B cell (primary cell): ENCODE measurements around the gene ASTN1.

Source experiments
- CTCF ChIP-seq: fragments of 200-600 bp; IDR thresholded peaks from one replicate; pipeline ENCODE4 v1.8.0; 2022; ENCODE audit warnings: antibody characterized with exemption, mild to moderate bottlenecking
- EZH2 ChIP-seq: IDR thresholded peaks from 2 replicates; pipeline ENCODE4 v1.6.1; 2012; ENCODE audit warnings: borderline replicate concordance, low read depth, mild to moderate bottlenecking, moderate library complexity, low read length; ENCODE audit not compliant: insufficient read depth, poor library complexity, severe bottlenecking

DNA sequence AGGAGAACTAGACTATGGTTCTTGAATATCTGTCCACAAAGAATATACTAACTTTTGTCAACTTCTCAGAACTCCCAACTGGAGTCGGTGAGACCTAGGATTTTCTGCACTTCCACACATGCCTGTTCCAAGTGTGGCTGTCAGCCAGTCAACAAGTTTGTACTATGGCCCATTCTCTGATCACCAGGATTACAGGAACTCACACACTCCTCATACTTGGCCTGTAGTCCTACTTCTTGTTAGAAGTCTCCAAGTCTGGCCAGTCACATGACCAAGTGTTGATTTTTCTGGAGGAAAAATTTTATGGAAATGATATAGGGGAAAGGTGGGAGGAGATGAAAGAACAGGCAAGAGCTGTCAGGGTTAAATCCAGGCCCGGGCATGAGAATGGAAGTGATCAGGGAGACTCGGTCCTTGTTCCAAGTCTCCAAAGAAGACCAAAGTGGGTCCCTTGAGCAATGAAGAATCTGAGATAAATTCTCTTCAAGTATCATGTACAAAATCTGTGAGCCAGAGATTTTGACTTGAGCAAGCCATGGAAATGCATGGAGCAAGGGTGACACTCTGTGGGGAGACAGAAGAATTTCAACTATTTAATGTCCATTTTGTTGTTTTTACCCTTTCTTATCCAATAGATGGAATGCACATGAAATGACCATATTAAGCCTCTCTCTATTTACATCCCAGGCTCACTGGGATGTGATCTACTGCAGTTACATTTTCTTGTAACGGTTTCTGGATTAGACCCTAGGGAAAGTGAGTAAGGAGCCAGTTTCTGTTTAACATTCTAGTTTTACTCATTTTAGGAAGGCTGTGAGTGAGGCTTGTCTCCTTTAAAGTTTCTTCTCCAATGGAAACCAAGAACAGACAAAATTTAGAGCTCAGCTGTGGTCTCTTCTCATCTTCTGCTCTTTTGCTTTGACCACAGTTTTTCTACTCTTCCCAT is 320.9 kb downstream of the ASTN1 start:
- TF ChIP-seq CTCF (no peak), EZH2 (no peak)
